Measurements from ENCODE around the gene LAPTM4A. TPM values are rescaled to one million over a fixed set of nuclear protein-coding genes. Genes with fewer than 3 reads are reported as not detected.
A peak's percentile ranks its signal among the peaks of the same experiment; 100 is the strongest.

LAPTM4A gene
- total RNA-seq, 1 donor: 82.9 TPM

DNA sequence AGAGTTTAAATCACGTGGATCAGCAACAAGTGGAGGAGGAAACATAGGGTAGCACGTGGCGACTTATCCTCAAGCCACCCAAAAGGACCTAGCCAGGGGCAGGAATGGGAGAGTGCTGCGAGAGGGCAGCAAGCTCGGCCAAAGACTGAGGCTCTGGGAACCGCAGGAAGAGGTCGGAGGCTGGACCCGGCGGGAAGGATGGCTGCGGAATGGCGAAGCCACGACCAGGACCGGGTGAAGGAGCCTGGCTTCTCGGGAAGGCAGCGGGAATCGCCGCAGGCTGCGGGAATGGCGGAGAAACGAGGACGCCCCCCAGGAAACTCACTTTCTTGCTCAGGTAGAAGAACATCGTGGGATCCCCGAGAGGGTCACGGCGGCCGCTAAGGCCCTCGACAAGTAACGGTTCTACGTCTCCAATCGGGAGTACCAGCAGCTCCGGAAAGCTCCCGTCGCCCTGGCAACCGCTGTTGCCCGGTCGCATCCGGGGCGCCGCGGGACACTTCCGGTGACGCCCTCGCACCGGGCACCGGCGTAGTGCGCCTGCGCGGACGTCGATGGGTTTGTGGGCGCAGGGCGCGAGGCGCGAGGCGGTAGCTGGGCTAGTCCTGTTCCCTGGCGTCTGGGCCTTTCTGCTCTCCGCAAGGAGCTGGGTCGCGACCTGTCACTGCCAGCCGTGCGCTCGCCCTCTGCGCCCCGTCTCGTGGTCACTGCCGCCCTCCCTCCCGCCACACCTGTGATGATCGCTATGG is 61.6 kb downstream of the LAPTM4A start, which contains the start of gene WDR35:
Gene WDR35 (minus strand): TSS at position 439 of the 749 bp plus-strand sequence. CDS start 90 bp downstream, at position 349.
- peak; percentile 70 to 77 (median 71) for DNase-seq (ENCODE audit: low read depth in 2 of 3, low spot score in 2 of 3)

DNA sequence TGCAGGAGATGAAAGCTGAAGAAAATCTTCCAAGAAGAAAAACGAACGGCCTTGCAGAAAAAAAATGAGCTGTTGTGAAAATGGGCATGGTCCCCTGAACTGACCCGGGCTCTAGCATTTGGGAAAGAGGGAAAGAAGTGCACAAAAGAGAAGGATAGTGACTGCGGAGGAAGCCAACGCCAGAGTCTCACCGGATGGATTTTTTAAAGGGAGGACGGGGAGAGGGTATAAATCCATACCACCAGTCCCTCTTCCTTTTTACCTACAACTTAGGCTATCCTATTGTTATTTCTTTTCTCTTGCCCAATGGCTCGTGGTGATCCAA is 62.1 kb downstream of the LAPTM4A start:
- no peak for DNase-seq (ENCODE audit: low read depth in 2 of 3, low spot score in 2 of 3)

DNA sequence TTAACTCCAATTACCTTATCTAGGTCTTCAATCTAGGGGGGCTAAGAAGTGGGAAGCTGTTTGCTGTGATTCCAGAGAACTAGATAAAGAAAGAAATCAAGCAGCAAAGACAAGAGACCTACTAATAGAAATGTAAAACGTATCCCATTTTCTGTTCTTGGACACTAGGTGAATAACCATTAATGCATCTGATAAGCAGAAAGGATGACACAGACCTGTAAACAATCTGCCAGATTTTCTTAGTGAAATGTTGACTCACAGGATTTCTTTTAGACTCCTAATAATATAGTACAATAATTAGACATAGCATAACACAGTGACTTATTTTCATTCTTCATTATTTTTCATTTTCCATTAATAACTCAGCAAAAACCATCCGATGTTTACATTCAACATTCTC is 62.8 kb downstream of the LAPTM4A start:
- no peak for DNase-seq (ENCODE audit: low read depth in 2 of 3, low spot score in 2 of 3)

DNA sequence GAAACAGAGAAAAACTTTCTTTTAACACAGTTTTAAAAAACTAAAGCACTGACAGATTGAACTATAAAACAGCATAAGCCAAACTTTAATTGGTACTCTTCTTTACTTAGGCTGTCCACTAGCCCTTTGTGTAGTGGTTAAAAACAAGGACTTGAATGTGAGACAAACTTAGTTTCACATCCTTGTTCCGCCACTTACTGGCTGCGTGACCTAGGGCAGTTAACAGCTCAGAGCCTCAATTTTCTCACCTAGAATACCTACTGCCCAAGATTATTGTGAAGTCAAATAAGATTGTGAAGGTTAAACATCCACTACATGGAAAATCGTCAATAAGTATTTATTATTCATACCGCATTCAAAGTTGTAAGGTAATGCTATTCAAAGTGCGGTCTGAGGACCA is 63.5 kb downstream of the LAPTM4A start:
- DNase-seq (ENCODE audit: low read depth in 2 of 3, low spot score in 2 of 3): no peak

Other genes with a start within 250 kb of the LAPTM4A start
- 22.4 TPM for gene TTC32, start 149.6 kb downstream of the LAPTM4A start, total RNA-seq
- 9.2 TPM for gene WDR35, start 61.5 kb downstream of the LAPTM4A start, total RNA-seq
- not detected for gene MATN3, start 39.0 kb downstream of the LAPTM4A start, total RNA-seq
- gene SDC1, start 173.5 kb upstream of the LAPTM4A start, total RNA-seq: 0.27 TPM

Measured in hematopoietic multipotent progenitor cell (in vitro differentiated cells).